DMS 273 treated with DMSO at 0.1 percent for 48 hours (cell line): ENCODE results near the gene PIP5KL1.

Experiments used
- DNase-seq: peaks from one replicate; lab custom pipeline; 2025; lab: John Stamatoyannopoulos, UW

Gene PIP5KL1

GRCh38 chr9:127873223-127873691 lies 57.3 kb downstream of the PIP5KL1 start:
- DNase-seq, result no peak

GRCh38 chr9:127872369-127873222 lies 58.0 kb downstream of the PIP5KL1 start:
- DNase-seq, result no peak

- DNase-seq, result no peak
Observed at GRCh38 chr9:127871531-127871930, 59.0 kb downstream of the PIP5KL1 start.

GRCh38 chr9:127870887-127871286 lies 59.7 kb downstream of the PIP5KL1 start:
- DNase-seq, result no peak
